ENCODE results near the gene STARD10. TPM values are rescaled to one million over a fixed set of nuclear protein-coding genes. Genes with fewer than 3 reads are reported as not detected.
"Not testable (repeated sequence)": the region's sequence is repeated elsewhere in the genome, so short reads cannot be mapped to it uniquely, and the experiment has no call there.

Gene STARD10
- total RNA-seq, 1 donor from 2014 or later, result 94.8 TPM

DNA sequence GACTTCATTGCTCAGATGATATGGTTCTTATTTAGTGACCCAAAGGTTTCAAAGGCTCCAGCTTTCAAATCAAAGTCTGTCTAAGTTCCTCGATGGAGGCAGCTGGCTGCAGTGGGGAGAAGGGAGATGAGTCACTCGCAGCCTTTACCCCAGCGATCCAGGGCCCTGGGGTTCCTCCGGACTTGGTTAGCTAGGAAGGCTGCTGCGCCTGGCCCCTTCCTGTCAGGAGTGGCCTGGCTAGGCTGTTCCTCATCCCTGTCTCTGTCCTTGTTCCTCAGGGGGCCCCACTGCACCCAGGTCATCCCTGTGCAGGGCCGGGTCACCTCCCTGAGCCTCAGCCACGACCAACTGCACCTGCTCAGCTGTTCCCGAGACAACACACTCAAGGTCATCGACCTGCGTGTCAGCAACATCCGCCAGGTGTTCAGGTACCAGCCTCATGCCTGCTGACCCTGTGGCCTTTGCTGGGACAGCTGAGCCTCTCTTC is 34.3 kb upstream of the STARD10 start:
- Histone ChIP-seq H3K4me3 (ENCODE audit: low read depth, low read length) (no peak overlapping the region), H3K27me3 (ENCODE audit: control insufficient read depth, insufficient read depth, low read length) (no peaks in the 10 kb centered on the region), H3K36me3 (ENCODE audit: control insufficient read depth, insufficient read depth, low read length) (no peaks in the 10 kb centered on the region)
- no peak for DNase-seq (ENCODE audit: low read depth)
- TF ChIP-seq, protein P1, sequence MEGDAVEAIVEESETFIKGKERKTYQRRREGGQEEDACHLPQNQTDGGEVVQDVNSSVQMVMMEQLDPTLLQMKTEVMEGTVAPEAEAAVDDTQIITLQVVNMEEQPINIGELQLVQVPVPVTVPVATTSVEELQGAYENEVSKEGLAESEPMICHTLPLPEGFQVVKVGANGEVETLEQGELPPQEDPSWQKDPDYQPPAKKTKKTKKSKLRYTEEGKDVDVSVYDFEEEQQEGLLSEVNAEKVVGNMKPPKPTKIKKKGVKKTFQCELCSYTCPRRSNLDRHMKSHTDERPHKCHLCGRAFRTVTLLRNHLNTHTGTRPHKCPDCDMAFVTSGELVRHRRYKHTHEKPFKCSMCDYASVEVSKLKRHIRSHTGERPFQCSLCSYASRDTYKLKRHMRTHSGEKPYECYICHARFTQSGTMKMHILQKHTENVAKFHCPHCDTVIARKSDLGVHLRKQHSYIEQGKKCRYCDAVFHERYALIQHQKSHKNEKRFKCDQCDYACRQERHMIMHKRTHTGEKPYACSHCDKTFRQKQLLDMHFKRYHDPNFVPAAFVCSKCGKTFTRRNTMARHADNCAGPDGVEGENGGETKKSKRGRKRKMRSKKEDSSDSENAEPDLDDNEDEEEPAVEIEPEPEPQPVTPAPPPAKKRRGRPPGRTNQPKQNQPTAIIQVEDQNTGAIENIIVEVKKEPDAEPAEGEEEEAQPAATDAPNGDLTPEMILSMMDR (IDR thresholded peaks at IDR 0.05; ENCODE audit: insufficient read depth, low read length, poor library complexity, severe bottlenecking), result no peak

DNA sequence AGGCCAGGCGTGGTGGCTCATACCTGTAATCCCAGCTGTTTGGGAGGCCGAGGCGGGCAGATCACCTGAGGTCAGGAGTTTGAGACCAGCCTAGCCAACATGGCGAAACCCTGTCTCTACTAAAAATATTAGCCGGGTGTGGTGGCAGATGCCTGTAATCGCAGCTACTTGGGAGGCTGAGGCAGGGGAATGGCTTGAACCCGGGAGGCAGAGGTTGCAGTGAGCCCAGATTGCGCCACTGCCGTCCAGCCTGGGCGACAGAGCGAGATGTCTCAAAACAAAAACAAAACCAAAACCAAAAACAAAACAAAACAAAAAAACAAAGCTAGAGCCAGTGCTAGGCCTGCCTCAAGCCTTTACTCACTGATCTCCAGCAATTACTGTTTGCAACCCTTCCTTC is 33.8 kb upstream of the STARD10 start:
- not testable (repeated sequence) for H3K27me3 ChIP-seq (ENCODE audit: control insufficient read depth, insufficient read depth, low read length); H3K36me3 ChIP-seq (ENCODE audit: control insufficient read depth, insufficient read depth, low read length); DNase-seq (ENCODE audit: low read depth); H3K4me3 ChIP-seq (ENCODE audit: low read depth, low read length)

GRCh38 chr11:72826942-72827480 is 33.2 kb upstream of the STARD10 start:
- no peak overlapping the region for H3K4me3 ChIP-seq (ENCODE audit: low read depth, low read length)
- H3K36me3 ChIP-seq (ENCODE audit: control insufficient read depth, insufficient read depth, low read length), result no peaks in the 10 kb centered on the region
- DNase-seq (ENCODE audit: low read depth), result no peak
- no peaks in the 10 kb centered on the region for H3K27me3 ChIP-seq (ENCODE audit: control insufficient read depth, insufficient read depth, low read length)
- TF ChIP-seq, protein P1 (IDR thresholded peaks at IDR 0.05; ENCODE audit: insufficient read depth, low read length, poor library complexity, severe bottlenecking), result no peak

DNA sequence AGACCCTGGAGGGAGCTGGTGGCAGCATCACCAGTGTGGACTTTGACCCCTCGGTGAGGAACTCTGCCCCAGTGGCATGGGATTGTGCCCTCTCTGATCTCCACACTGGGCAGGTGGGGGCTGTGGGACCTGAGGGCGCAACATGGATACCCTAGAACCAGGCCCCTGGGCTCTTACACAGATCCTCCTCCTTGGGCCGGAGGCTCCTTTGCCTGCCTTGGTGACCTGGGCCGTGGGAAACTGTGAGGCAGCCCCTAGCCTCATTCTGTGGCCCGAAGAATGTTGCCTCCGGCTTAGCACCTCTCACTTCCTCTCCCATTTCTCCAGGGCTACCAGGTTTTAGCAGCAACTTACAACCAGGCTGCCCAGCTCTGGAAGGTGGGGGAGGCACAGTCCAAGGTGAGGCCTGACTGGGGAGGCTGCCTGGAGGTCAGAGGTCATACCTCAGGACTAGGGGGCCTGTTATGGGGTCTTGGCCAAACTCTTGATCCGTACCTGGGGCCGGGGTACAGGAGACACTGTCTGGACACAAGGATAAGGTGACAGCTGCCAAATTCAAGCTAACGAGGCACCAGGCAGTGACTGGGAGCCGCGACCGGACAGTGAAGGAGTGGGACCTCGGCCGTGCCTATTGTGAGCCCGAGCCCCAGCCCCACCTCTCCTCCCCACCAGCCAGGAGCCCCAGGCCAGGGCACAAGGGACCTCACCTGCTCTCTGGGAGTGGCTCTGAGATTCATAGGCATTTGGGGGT is 32.5 kb upstream of the STARD10 start:
- Histone ChIP-seq H3K27me3 (ENCODE audit: control insufficient read depth, insufficient read depth, low read length) (no peaks in the 10 kb centered on the region), H3K36me3 (ENCODE audit: control insufficient read depth, insufficient read depth, low read length) (no peaks in the 10 kb centered on the region), H3K4me3 (ENCODE audit: low read depth, low read length) (no peak overlapping the region)
- TF ChIP-seq, protein P1 (IDR thresholded peaks at IDR 0.05; ENCODE audit: insufficient read depth, low read length, poor library complexity, severe bottlenecking), result no peak
- DNase-seq (ENCODE audit: low read depth), result no peak

- H3K27me3 ChIP-seq (ENCODE audit: control insufficient read depth, insufficient read depth, low read length), result no peaks in the 10 kb centered on the region
- TF ChIP-seq, protein P1 (IDR thresholded peaks at IDR 0.05; ENCODE audit: insufficient read depth, low read length, poor library complexity, severe bottlenecking), result no peak
- no peak for DNase-seq (ENCODE audit: low read depth)
- H3K4me3 ChIP-seq (ENCODE audit: low read depth, low read length), result no peak overlapping the region
- H3K36me3 ChIP-seq (ENCODE audit: control insufficient read depth, insufficient read depth, low read length), result no peaks in the 10 kb centered on the region
These were observed 31.8 kb upstream of the STARD10 start for GRCh38 chr11:72825661-72826060.

GRCh38 chr11:72824811-72825505 is 31.1 kb upstream of the STARD10 start:
- Histone ChIP-seq H3K36me3 (ENCODE audit: control insufficient read depth, insufficient read depth, low read length) (no peaks in the 10 kb centered on the region), H3K4me3 (ENCODE audit: low read depth, low read length) (no peak overlapping the region), H3K27me3 (ENCODE audit: control insufficient read depth, insufficient read depth, low read length) (no peaks in the 10 kb centered on the region)
- TF ChIP-seq, protein P1 (IDR thresholded peaks at IDR 0.05; ENCODE audit: insufficient read depth, low read length, poor library complexity, severe bottlenecking), result no peak
- no peak for DNase-seq (ENCODE audit: low read depth)

All from kidney epithelial cell (primary cell).